ENCODE data around the gene RTL10. TPM values are rescaled to one million over a fixed set of nuclear protein-coding genes. Genes with fewer than 3 reads are reported as not detected.

RTL10 gene
- total RNA-seq, 6 experiments from 2014 or later: 6.4 to 9.1 (median 6.6) TPM

DNA sequence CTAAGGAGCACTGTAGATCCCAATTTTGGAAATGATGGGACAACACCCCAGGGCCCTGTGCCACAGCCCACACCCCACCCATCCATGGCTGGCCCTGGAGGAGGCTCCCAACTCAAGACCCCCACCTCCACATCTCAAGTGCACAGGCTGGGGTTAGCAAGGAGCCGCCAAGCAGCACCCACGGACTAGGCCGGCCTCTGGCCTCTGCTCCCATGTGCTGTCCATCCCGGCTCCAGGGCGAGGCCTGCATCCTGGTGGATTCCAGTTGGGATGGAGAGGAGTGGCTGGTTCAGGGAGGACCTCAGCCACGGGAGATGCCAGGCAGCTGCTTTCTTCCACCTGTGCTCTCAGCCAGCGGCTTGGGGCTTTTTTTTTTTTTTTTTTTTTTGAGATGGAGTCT lies 43.5 kb upstream of the RTL10 start:
- ATAC-seq (no peak), DNase-seq (no peak)
- Histone ChIP-seq H3K36me3 (peaks cover 0 to 31% (median 6%) of the 10 kb centered on the region in 4 donors), H3K27ac (no peak overlapping the region), H3K4me1 (no peaks in the 10 kb centered on the region), H3K9me3 (no peaks in the 10 kb centered on the region), H3K27me3 (no peaks in the 10 kb centered on the region), H3K4me3 (no peak overlapping the region)
- WGBS (ENCODE audit: insufficient coverage, low coverage, low lambda C conversion rate, missing lambda C conversion rate): 67% methylated on average over 3 of the region's 7 CpGs
- intact Hi-C loops (cut with DNase I): loop anchor here in 1 of 2 donors (5.0 to 10.0 kb wide), 2 partner anchors 113 to 146 kb away; no protein-coding TSS in a partner anchor
- no peak for TF ChIP-seq CTCF (IDR thresholded peaks at IDR 0.05)
- no peak for TF ChIP-seq POLR2A (IDR thresholded peaks at IDR 0.05)

GRCh38 chr22:19897726-19898125 lies 43.1 kb upstream of the RTL10 start:
- ATAC-seq (no peak), DNase-seq (no peak)
- 80% methylated on average over 2 of the region's 16 CpGs for WGBS (ENCODE audit: insufficient coverage, low coverage, low lambda C conversion rate, missing lambda C conversion rate)
- intact Hi-C loops (cut with DNase I): loop anchor here in 1 of 2 donors (5.0 to 10.0 kb wide), 2 partner anchors 113 to 145 kb away; no protein-coding TSS in a partner anchor
- Histone ChIP-seq H3K36me3 (peaks cover 0 to 31% (median 6%) of the 10 kb centered on the region in 4 donors), H3K4me3 (no peak overlapping the region), H3K27ac (no peak overlapping the region), H3K27me3 (no peaks in the 10 kb centered on the region), H3K4me1 (no peaks in the 10 kb centered on the region), H3K9me3 (no peaks in the 10 kb centered on the region)
- no peak for TF ChIP-seq CTCF (IDR thresholded peaks at IDR 0.05)
- no peak for TF ChIP-seq POLR2A (IDR thresholded peaks at IDR 0.05)

DNA sequence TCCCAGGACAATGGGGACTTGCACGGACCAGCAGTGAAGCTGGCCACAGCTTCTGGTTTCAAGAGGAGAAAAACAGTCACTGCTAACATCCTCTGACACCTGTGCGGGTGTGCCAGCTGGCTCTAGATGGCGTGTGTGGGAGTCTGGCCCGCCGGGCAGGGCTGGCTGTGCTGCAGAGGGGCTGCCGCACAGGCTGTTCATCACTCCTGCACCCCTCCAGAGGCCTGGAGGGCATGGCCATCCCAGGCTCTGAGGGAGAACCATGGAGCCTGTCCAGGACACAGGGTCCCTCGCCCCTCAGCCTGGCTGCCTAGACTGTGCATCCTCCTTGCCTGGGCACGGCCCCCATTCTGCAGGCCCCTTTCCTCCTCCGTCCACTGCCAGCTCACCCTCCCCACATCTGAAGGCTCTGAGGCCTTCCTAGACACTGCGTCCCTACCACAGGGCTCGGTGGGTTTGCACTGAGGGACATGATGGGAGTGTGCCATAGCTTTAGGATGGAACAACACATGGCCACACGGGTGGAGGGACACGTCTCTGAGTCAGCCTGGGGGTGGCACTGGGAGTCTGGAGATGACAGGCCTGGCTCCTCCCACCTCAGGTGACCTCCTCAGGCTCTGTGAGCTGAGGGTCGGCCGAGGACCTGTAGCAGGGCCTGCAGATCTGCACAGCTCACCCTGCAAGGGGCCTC lies 42.1 kb upstream of the RTL10 start:
- WGBS (ENCODE audit: insufficient coverage, low coverage, low lambda C conversion rate, missing lambda C conversion rate): 83% methylated on average over 1 of the region's 15 CpGs
- no peak for DNase-seq

GRCh38 chr22:19895160-19895849 lies 40.6 kb upstream of the RTL10 start:
- H3K4me1 ChIP-seq: peaks cover 0 to 6% (median 0%) of the 10 kb centered on the region in 4 donors
- H3K4me3 ChIP-seq: no peak overlapping the region
- no peak for TF ChIP-seq POLR2A (IDR thresholded peaks at IDR 0.05)
- no peak for TF ChIP-seq CTCF (IDR thresholded peaks at IDR 0.05)
- peaks cover 0 to 31% (median 2%) of the 10 kb centered on the region in 4 donors for H3K36me3 ChIP-seq
- no peaks in the 10 kb centered on the region for H3K9me3 ChIP-seq
- WGBS (ENCODE audit: insufficient coverage, low coverage, low lambda C conversion rate, missing lambda C conversion rate): 100% methylated on average over 3 of the region's 23 CpGs
- ATAC-seq (no peak), DNase-seq (no peak)
- no peak overlapping the region for H3K27ac ChIP-seq
- intact Hi-C loops (cut with DNase I): loop anchor here in 1 of 2 donors (5.0 to 10.0 kb wide), 2 partner anchors 111 to 143 kb away; no protein-coding TSS in a partner anchor
- no peaks in the 10 kb centered on the region for H3K27me3 ChIP-seq

More for the DNA sequence above, 42.1 kb upstream of the RTL10 start:
- ATAC-seq: no peak
- Histone ChIP-seq H3K4me1 (peaks cover 0 to 4% (median 0%) of the 10 kb centered on the region in 4 donors), H3K27ac (no peak overlapping the region), H3K36me3 (peaks cover 0 to 31% (median 5%) of the 10 kb centered on the region in 4 donors), H3K27me3 (no peaks in the 10 kb centered on the region), H3K9me3 (no peaks in the 10 kb centered on the region), H3K4me3 (no peak overlapping the region)
- intact Hi-C loops (cut with DNase I): loop anchor here in 1 of 2 donors (5.0 to 10.0 kb wide), 2 partner anchors 112 to 145 kb away; no protein-coding TSS in a partner anchor
- TF ChIP-seq POLR2A (IDR thresholded peaks at IDR 0.05) (no peak), CTCF (IDR thresholded peaks at IDR 0.05) (no peak)
